ENCODE data around the gene PPDPF. TPM values are rescaled to one million over a fixed set of nuclear protein-coding genes. Genes with fewer than 3 reads are reported as not detected.
"Not testable (repeated sequence)": the region's sequence is repeated elsewhere in the genome, so short reads cannot be mapped to it uniquely, and the experiment has no call there.

Gene PPDPF
- total RNA-seq, 1 donor: 85.4 TPM

- Histone ChIP-seq H3K27ac (ENCODE audit: low read depth, low read length) (no peak overlapping the region), H3K4me1 (ENCODE audit: insufficient read depth, low read length) (no peaks in the 10 kb centered on the region), H3K4me3 (ENCODE audit: insufficient read depth, low read length) (no peak overlapping the region), H3K27me3 (ENCODE audit: insufficient read depth, low read length) (no peaks in the 10 kb centered on the region), H4K20me1 (ENCODE audit: insufficient read depth, low read length) (no peaks in the 10 kb centered on the region), H3K79me2 (ENCODE audit: insufficient read depth, low read length) (no peaks in the 10 kb centered on the region), H2AFZ (ENCODE audit: low read length) (no peak overlapping the region), H3K4me2 (ENCODE audit: insufficient read depth, low read length) (no peak overlapping the region), H3K9me3 (ENCODE audit: low read depth, low read length) (no peaks in the 10 kb centered on the region), H3K36me3 (ENCODE audit: insufficient read depth, low read length) (no peaks in the 10 kb centered on the region)
- DNase-seq (ENCODE audit: insufficient read length, low spot score, missing footprints): no peak
- no peak for TF ChIP-seq CTCF (IDR thresholded peaks at IDR 0.05; ENCODE audit: extremely low read depth, low read depth, low read length)
Measured at GRCh38 chr20:63557481-63557891, 36.9 kb downstream of the PPDPF start.

GRCh38 chr20:63558804-63559484, 38.4 kb downstream of the PPDPF start:
- Histone ChIP-seq H3K27me3 (ENCODE audit: insufficient read depth, low read length) (no peaks in the 10 kb centered on the region), H3K4me1 (ENCODE audit: insufficient read depth, low read length) (no peaks in the 10 kb centered on the region), H3K9me3 (ENCODE audit: low read depth, low read length) (no peaks in the 10 kb centered on the region), H3K36me3 (ENCODE audit: insufficient read depth, low read length) (no peaks in the 10 kb centered on the region), H3K4me3 (ENCODE audit: insufficient read depth, low read length) (no peak overlapping the region), H3K79me2 (ENCODE audit: insufficient read depth, low read length) (no peaks in the 10 kb centered on the region), H3K27ac (ENCODE audit: low read depth, low read length) (no peak overlapping the region), H4K20me1 (ENCODE audit: insufficient read depth, low read length) (no peaks in the 10 kb centered on the region), H2AFZ (ENCODE audit: low read length) (no peak overlapping the region), H3K4me2 (ENCODE audit: insufficient read depth, low read length) (no peak overlapping the region)
- TF ChIP-seq CTCF (IDR thresholded peaks at IDR 0.05; ENCODE audit: extremely low read depth, low read depth, low read length): no peak
- DNase-seq (ENCODE audit: insufficient read length, low spot score, missing footprints): no peak

- not testable (repeated sequence) for H3K27me3 ChIP-seq (ENCODE audit: insufficient read depth, low read length); H2AFZ ChIP-seq (ENCODE audit: low read length); H3K4me1 ChIP-seq (ENCODE audit: insufficient read depth, low read length); H3K9me3 ChIP-seq (ENCODE audit: low read depth, low read length); H3K4me2 ChIP-seq (ENCODE audit: insufficient read depth, low read length); H3K79me2 ChIP-seq (ENCODE audit: insufficient read depth, low read length); H3K27ac ChIP-seq (ENCODE audit: low read depth, low read length); H3K4me3 ChIP-seq (ENCODE audit: insufficient read depth, low read length); H3K36me3 ChIP-seq (ENCODE audit: insufficient read depth, low read length); H4K20me1 ChIP-seq (ENCODE audit: insufficient read depth, low read length); DNase-seq (ENCODE audit: insufficient read length, low spot score, missing footprints)
Measured at GRCh38 chr20:63559485-63560332, 39.1 kb downstream of the PPDPF start.

GRCh38 chr20:63560333-63560805, 39.8 kb downstream of the PPDPF start:
- no peak for TF ChIP-seq CTCF (IDR thresholded peaks at IDR 0.05; ENCODE audit: extremely low read depth, low read depth, low read length)
- Histone ChIP-seq H2AFZ (ENCODE audit: low read length) (no peak overlapping the region), H4K20me1 (ENCODE audit: insufficient read depth, low read length) (no peaks in the 10 kb centered on the region), H3K27me3 (ENCODE audit: insufficient read depth, low read length) (no peaks in the 10 kb centered on the region), H3K79me2 (ENCODE audit: insufficient read depth, low read length) (no peaks in the 10 kb centered on the region), H3K9me3 (ENCODE audit: low read depth, low read length) (no peaks in the 10 kb centered on the region), H3K27ac (ENCODE audit: low read depth, low read length) (no peak overlapping the region), H3K4me3 (ENCODE audit: insufficient read depth, low read length) (no peak overlapping the region), H3K4me2 (ENCODE audit: insufficient read depth, low read length) (no peak overlapping the region), H3K4me1 (ENCODE audit: insufficient read depth, low read length) (no peaks in the 10 kb centered on the region), H3K36me3 (ENCODE audit: insufficient read depth, low read length) (no peaks in the 10 kb centered on the region)
- no peak for DNase-seq (ENCODE audit: insufficient read length, low spot score, missing footprints)

Data from osteoblast (primary cell).